ENCODE measurements around the gene VAT1. TPM values are rescaled to one million over a fixed set of nuclear protein-coding genes. Genes with fewer than 3 reads are reported as not detected.

The VAT1 gene
- total and polyA plus RNA-seq, 8 donors: 116 to 257 (median 133) TPM

GRCh38 chr17:43034894-43035293, 12.7 kb upstream of the VAT1 start:
- intact Hi-C loops (cut with DNase I): no loop called here
- DNase-seq (no peak), ATAC-seq (no peak)
- Histone ChIP-seq H3K9me3 (no peaks in the 10 kb centered on the region), H3K4me3 (no peak overlapping the region), H3K27me3 (no peaks in the 10 kb centered on the region), H3K36me3 (no peaks in the 10 kb centered on the region), H3K27ac (no peak overlapping the region), H3K4me1 (no peaks in the 10 kb centered on the region)
- no peak for TF ChIP-seq CTCF (IDR thresholded peaks at IDR 0.05)

GRCh38 chr17:43033948-43034881, 12.0 kb upstream of the VAT1 start:
- Histone ChIP-seq H3K9me3 (no peaks in the 10 kb centered on the region), H3K4me3 (no peak overlapping the region), H3K27ac (no peak overlapping the region), H3K27me3 (no peaks in the 10 kb centered on the region), H3K36me3 (no peaks in the 10 kb centered on the region), H3K4me1 (no peaks in the 10 kb centered on the region)
- intact Hi-C loops (cut with DNase I): no loop called here
- ATAC-seq (peak; percentile 36), DNase-seq (peak in 1 of 4 donors; percentile 65)
- no peak for TF ChIP-seq CTCF (IDR thresholded peaks at IDR 0.05)

- no peak overlapping the region for H3K27ac ChIP-seq
- ATAC-seq (no peak), DNase-seq (no peak)
- H3K27me3 ChIP-seq: no peaks in the 10 kb centered on the region
- intact Hi-C loops (cut with DNase I): no loop called here
- TF ChIP-seq CTCF (IDR thresholded peaks at IDR 0.05): no peak
- H3K36me3 ChIP-seq: no peaks in the 10 kb centered on the region
- no peaks in the 10 kb centered on the region for H3K4me1 ChIP-seq
- H3K4me3 ChIP-seq: no peak overlapping the region
- no peaks in the 10 kb centered on the region for H3K9me3 ChIP-seq
These were observed 9.5 kb upstream of the VAT1 start for GRCh38 chr17:43031666-43032065.

GRCh38 chr17:43030137-43030767, 8.1 kb upstream of the VAT1 start:
- no peak overlapping the region for H3K27ac ChIP-seq
- H3K27me3 ChIP-seq: no peaks in the 10 kb centered on the region
- no peaks in the 10 kb centered on the region for H3K36me3 ChIP-seq
- H3K9me3 ChIP-seq: no peaks in the 10 kb centered on the region
- DNase-seq (no peak), ATAC-seq (no peak)
- intact Hi-C loops (cut with DNase I): no loop called here
- no peak for TF ChIP-seq CTCF (IDR thresholded peaks at IDR 0.05)
- H3K4me3 ChIP-seq: no peak overlapping the region
- H3K4me1 ChIP-seq: no peaks in the 10 kb centered on the region

GRCh38 chr17:43028221-43028861, 6.2 kb upstream of the VAT1 start:
- ATAC-seq (no peak), DNase-seq (no peak)
- H3K4me1 ChIP-seq: peaks cover 0 to 16% of the 10 kb centered on the region in 2 donors
- no peak overlapping the region for H3K4me3 ChIP-seq
- TF ChIP-seq CTCF (IDR thresholded peaks at IDR 0.05): no peak
- no peak overlapping the region for H3K27ac ChIP-seq
- no peaks in the 10 kb centered on the region for H3K9me3 ChIP-seq
- H3K36me3 ChIP-seq: no peaks in the 10 kb centered on the region
- no peaks in the 10 kb centered on the region for H3K27me3 ChIP-seq
- intact Hi-C loops (cut with DNase I): loop anchor here in 1 of 2 donors (10.0 kb wide), 1 partner anchor 286 kb away; no protein-coding TSS in a partner anchor

Measured in left lung (tissue), 10 donors.